OCI-LY7 (cell line): Measurements from ENCODE around the gene LYAR. TPM values are rescaled to one million over a fixed set of nuclear protein-coding genes. Genes with fewer than 3 reads are reported as not detected.
A peak's percentile ranks its signal among the peaks of the same experiment; 100 is the strongest.
"Not testable (repeated sequence)": the region's sequence is repeated elsewhere in the genome, so short reads cannot be mapped to it uniquely, and the experiment has no call there.

Experiments used
- BruUV-seq: library from RNA; stranded (reverse); fragments of 400-500 nt; replicated peaks from 2 replicates; lab custom pipeline; 2021; lab: Mats Ljungman, UMichigan
- CTCF ChIA-PET: fragments of 300-600 bp; sonication (Branson Sonifier 250); formaldehyde crosslinking; loops from one replicate; lab custom pipeline; 2022; ENCODE audit warnings: antibody characterized with exemption; ENCODE audit not compliant: unreplicated experiment; lab: Charles Lee
- POLR2A ChIA-PET: fragments of 300-600 bp; sonication (Branson Sonifier 250); formaldehyde crosslinking; loops from one replicate; lab custom pipeline; 2022; ENCODE audit warnings: antibody characterized with exemption; lab: Charles Lee
- DNase-seq: peaks from one replicate; pipeline ENCODE4 v3.0.0-alpha.2; 2015; ENCODE audit warnings: low spot score
- H2AFZ ChIP-seq: fragments of 200-600 bp; sonication (generic), shearing (Covaris generic); 2 replicates; pipeline ENCODE4 v1.6.1; 2014; ENCODE audit warnings: mild to moderate bottlenecking, antibody characterized with exemption, low read length, moderate library complexity
- H3K27ac ChIP-seq: fragments of 200-600 bp; sonication (generic); 2 replicates; pipeline ENCODE4 v1.5.1; 2014; ENCODE audit warnings: mixed run types, low read depth, mild to moderate bottlenecking, moderate library complexity, low read length, inconsistent platforms; ENCODE audit not compliant: poor library complexity, severe bottlenecking
- H3K36me3 ChIP-seq: fragments of 200-600 bp; sonication (generic); 2 replicates; pipeline ENCODE4 v1.6.1; 2014; ENCODE audit warnings: mild to moderate bottlenecking, antibody characterized with exemption, low read length, moderate library complexity, mixed read lengths; ENCODE audit not compliant: insufficient read depth
- H3K4me1 ChIP-seq: fragments of 200-600 bp; sonication (generic); 2 replicates; pipeline ENCODE4 v1.5.1; 2014; ENCODE audit warnings: mild to moderate bottlenecking, low read length; ENCODE audit not compliant: insufficient read depth, poor library complexity, severe bottlenecking
- H3K4me2 ChIP-seq: fragments of 200-600 bp; sonication (generic); 2 replicates; pipeline ENCODE4 v1.6.1; 2014; ENCODE audit warnings: mild to moderate bottlenecking, low read length
- H3K4me3 ChIP-seq: fragments of 200-600 bp; sonication (generic); 2 replicates; pipeline ENCODE4 v1.5.1; 2014; ENCODE audit warnings: mild to moderate bottlenecking, low read depth, low read length; ENCODE audit not compliant: poor library complexity, severe bottlenecking
- H3K79me2 ChIP-seq: fragments of 200-600 bp; sonication (generic); 2 replicates; pipeline ENCODE4 v1.6.1; 2016; ENCODE audit warnings: low read depth, mild to moderate bottlenecking, low read length, moderate library complexity, mixed read lengths; ENCODE audit not compliant: insufficient read depth
- H3K9me2 ChIP-seq: fragments of 200-600 bp; sonication (generic); 2 replicates; pipeline ENCODE4 v1.6.1; 2016; ENCODE audit warnings: mild to moderate bottlenecking, low read length, mixed read lengths; ENCODE audit not compliant: insufficient read depth
- H3K9me3 ChIP-seq: fragments of 200-600 bp; sonication (generic); 2 replicates; pipeline ENCODE4 v1.6.1; 2014; ENCODE audit warnings: mild to moderate bottlenecking, mixed run types, low read length, mixed read lengths
- H4K20me1 ChIP-seq: fragments of 200-600 bp; sonication (generic); 2 replicates; pipeline ENCODE4 v1.6.1; 2014; ENCODE audit warnings: mild to moderate bottlenecking, antibody characterized with exemption, low read length, moderate library complexity, mixed read lengths; ENCODE audit not compliant: insufficient read depth
- CTCF ChIP-seq: fragments of 200-600 bp; sonication (generic); conservative IDR thresholded peaks from 2 replicates; pipeline ENCODE4 v1.5.1; 2014; ENCODE audit warnings: mild to moderate bottlenecking, antibody characterized with exemption, low read length, moderate library complexity, mixed read lengths
- EZH2phosphoT487 ChIP-seq: fragments of 200-600 bp; sonication (generic); IDR thresholded peaks from 2 replicates; pipeline ENCODE4 v1.6.1; 2018; ENCODE audit warnings: low read depth, borderline replicate concordance, mild to moderate bottlenecking, mixed run types, antibody characterized with exemption, low read length, moderate library complexity, mixed read lengths
- intact Hi-C: fragments of 100-400 bp; cut with micrococcal nuclease; formaldehyde crosslinking; loops from one replicate; pipeline ENCODE4 v1.10.0; 2022; ENCODE audit not compliant: unreplicated experiment
- total RNA-seq, 2 experiments: library from RNA; depleted of rRNA in 1 of 2; stranded (reverse); fragments of >200 nt in 1 of 2; shearing (Covaris generic) in 1 of 2; gene quantifications; 2 replicates each; pipeline ENCODE4 v1.2.3, GENCODE V29; 2014 to 2022

Gene LYAR
- total RNA-seq, 2 experiments from 2014 or later = 58.5 to 58.8 TPM

GRCh38 chr4:4254666-4255065 lies 35.3 kb downstream of the LYAR start:
- ChIA-PET POLR2A (no interaction called here), CTCF (interaction anchor here (1.0 kb wide), 1 partner anchor 82 kb away, joined by 3 read pairs; no protein-coding TSS in a partner anchor)
- Histone ChIP-seq H4K20me1 (no peaks in the 10 kb centered on the region), H3K27ac (no peak overlapping the region), H2AFZ (no peak overlapping the region), H3K36me3 (no peaks in the 10 kb centered on the region), H3K9me3 (peaks cover 8% of the 10 kb centered on the region; the same call in 1 of the 2 replicates), H3K9me2 (no peaks in the 10 kb centered on the region), H3K4me1 (no peaks in the 10 kb centered on the region), H3K4me3 (no peak overlapping the region), H3K79me2 (no peaks in the 10 kb centered on the region), H3K4me2 (no peak overlapping the region)
- TF ChIP-seq CTCF (no peak), EZH2phosphoT487 (no peak)
- BruUV-seq = no TSS peak
- intact Hi-C loops = loop anchor here (10.0 kb wide), 1 partner anchor 290 kb away; the partner anchor contains the start of gene STX18
- no peak for DNase-seq

GRCh38 chr4:4254199-4254598 lies 35.8 kb downstream of the LYAR start:
- DNase-seq = no peak
- no peak overlapping the region for H3K4me2 ChIP-seq
- no peaks in the 10 kb centered on the region for H3K4me1 ChIP-seq
- H4K20me1 ChIP-seq = no peaks in the 10 kb centered on the region
- no peaks in the 10 kb centered on the region for H3K9me2 ChIP-seq
- BruUV-seq = no TSS peak
- H3K4me3 ChIP-seq = no peak overlapping the region
- H3K36me3 ChIP-seq = no peaks in the 10 kb centered on the region
- intact Hi-C loops = loop anchor here (10.0 kb wide), 1 partner anchor 291 kb away; the partner anchor contains the start of gene STX18
- H2AFZ ChIP-seq = no peak overlapping the region
- H3K79me2 ChIP-seq = no peaks in the 10 kb centered on the region
- H3K9me3 ChIP-seq = peaks cover 8% of the 10 kb centered on the region; the same call in 1 of the 2 replicates
- TF ChIP-seq CTCF = no peak
- TF ChIP-seq EZH2phosphoT487 = no peak
- no peak overlapping the region for H3K27ac ChIP-seq
- CTCF ChIA-PET = interaction anchor here (1.0 kb wide), 1 partner anchor 82 kb away, joined by 3 read pairs; no protein-coding TSS in a partner anchor
- POLR2A ChIA-PET = no interaction called here

GRCh38 chr4:4249866-4250265 lies 40.1 kb downstream of the LYAR start:
- no peak for DNase-seq
- TF ChIP-seq EZH2phosphoT487 = no peak
- TF ChIP-seq CTCF = no peak
- CTCF ChIA-PET = interaction anchor here (0.9 to 1.3 kb wide), 2 partner anchors 10 to 89 kb away, joined by 3 read pairs; no protein-coding TSS in a partner anchor
- H3K9me3 ChIP-seq = no peaks in the 10 kb centered on the region
- BruUV-seq = no TSS peak
- no peaks in the 10 kb centered on the region for H3K9me2 ChIP-seq
- H3K4me1 ChIP-seq = peaks cover 13% of the 10 kb centered on the region
- H3K36me3 ChIP-seq = peaks cover 7% of the 10 kb centered on the region; the same call in 1 of the 2 replicates
- H3K4me3 ChIP-seq = no peak overlapping the region
- H2AFZ ChIP-seq = no peak overlapping the region
- intact Hi-C loops = loop anchor here (10.0 kb wide), 1 partner anchor 295 kb away; the partner anchor contains the start of gene STX18
- POLR2A ChIA-PET = interaction anchor here (2.6 kb wide), 1 partner anchor 93 kb away, joined by 10 read pairs; no protein-coding TSS in a partner anchor
- H4K20me1 ChIP-seq = no peaks in the 10 kb centered on the region
- H3K79me2 ChIP-seq = peaks cover 7% of the 10 kb centered on the region; the same call in 1 of the 2 replicates
- H3K4me2 ChIP-seq = no peak overlapping the region
- no peak overlapping the region for H3K27ac ChIP-seq

GRCh38 chr4:4249342-4249741 lies 40.6 kb downstream of the LYAR start:
- H3K4me2 ChIP-seq = peak overlapping the region; percentile 78
- DNase-seq, H3K9me2 ChIP-seq, H2AFZ ChIP-seq, BruUV-seq, H3K79me2 ChIP-seq, H4K20me1 ChIP-seq, H3K27ac ChIP-seq, intact Hi-C loops, H3K9me3 ChIP-seq, H3K4me3 ChIP-seq: not testable (repeated sequence)
- H3K4me1 ChIP-seq = peaks cover 13% of the 10 kb centered on the region
- H3K36me3 ChIP-seq = peaks cover 10% of the 10 kb centered on the region; the same call in 1 of the 2 replicates
- CTCF ChIA-PET = interaction anchor here (0.9 to 1.3 kb wide), 2 partner anchors 10 to 90 kb away, joined by 3 read pairs; no protein-coding TSS in a partner anchor
- POLR2A ChIA-PET = interaction anchor here (0.9 to 3.2 kb wide), 4 partner anchors 24 to 96 kb away, joined by 3 to 10 read pairs (median 6); no protein-coding TSS in a partner anchor
